ENCODE data around the gene VWA3B.
"Not testable (repeated sequence)": the region's sequence is repeated elsewhere in the genome, so short reads cannot be mapped to it uniquely, and the experiment has no call there.

Gene VWA3B

DNA sequence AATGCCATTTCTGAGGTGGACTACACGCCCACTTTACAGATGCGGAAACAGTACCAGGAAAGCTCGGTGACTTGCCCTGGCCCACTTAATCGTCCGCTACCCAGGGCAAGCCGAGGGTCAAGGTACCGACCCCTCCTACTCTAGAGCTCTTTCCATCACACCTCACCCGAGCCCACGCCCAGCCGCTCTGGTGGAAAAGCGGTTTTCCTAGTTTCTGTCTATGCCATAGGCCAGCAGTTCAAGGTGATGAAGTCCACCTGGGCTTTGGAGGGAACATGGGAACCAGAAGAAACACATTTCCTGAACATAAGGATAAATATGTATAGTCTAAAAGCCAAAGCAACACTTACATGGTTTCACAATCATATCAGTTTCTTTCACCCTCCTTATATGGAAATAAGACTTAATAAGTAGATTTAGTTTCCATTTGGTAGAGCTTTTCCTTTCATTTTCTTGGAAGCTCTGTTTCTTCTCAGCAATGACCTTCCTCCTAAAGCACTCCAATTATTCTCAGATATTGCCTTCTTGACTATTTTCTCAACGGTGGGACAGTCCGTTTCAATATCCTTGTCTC lies 567 bp downstream of the VWA3B start:
- DNase-seq, result peak; percentile 92

DNA sequence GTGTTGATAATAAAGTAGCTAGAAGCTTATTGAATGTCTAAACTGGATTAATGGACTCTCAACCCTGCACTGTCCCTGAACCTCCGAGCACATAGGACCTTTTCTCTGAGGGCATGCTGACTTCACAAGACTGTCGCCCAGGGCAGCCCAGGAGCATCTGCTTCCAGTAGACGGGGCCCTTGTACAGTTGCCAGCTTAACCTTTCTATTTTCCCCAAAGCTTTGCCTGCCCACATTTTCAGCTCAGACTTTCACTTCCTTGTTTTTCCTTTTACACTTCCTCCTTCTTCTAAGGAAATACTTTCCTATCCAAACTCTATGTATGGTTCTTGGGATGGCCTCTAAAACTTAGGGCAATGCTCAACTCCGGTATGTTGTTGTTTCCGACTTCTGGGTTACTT lies 1.3 kb downstream of the VWA3B start:
- peak; percentile 92 for DNase-seq

DNA sequence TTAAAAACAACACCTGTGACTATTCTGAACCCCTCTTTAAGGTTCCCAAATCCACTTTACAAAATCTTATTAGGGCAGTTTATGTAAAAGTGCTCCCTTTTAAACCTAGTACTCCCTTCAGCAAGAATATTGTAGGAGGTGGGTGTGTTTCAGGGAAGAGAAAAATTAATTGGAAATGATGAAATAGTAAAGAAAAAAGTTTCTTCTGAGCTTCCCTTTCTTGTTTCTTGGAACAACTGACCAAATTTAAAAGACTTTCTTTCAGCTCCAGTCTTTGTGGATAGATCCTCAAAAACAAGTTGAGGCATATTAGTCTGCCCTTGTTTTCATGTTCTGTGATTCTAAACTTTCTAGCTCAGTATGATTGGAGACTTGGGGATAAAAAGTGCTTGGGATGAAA lies 3.0 kb downstream of the VWA3B start:
- peak; percentile 47 for DNase-seq

DNA sequence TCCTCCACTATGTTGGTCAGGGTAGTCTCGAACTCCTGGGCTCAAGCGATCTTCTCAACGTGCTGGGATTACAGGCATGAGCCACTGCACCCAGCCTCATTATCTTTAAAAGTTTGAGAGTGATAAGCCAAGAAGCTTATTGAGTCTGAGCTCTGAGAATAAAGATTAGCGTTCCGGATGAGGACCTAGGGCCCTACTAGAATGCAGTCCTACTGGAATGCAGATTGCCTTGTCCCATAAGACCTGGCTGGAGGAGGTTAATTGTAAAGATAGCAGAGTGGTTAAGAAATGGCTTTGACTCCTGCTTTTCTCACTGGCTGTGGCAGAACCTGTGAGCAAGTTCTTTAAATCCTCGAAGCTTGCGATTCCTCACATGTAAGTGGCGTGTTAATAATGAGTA lies 4.0 kb downstream of the VWA3B start:
- no peak for DNase-seq

DNA sequence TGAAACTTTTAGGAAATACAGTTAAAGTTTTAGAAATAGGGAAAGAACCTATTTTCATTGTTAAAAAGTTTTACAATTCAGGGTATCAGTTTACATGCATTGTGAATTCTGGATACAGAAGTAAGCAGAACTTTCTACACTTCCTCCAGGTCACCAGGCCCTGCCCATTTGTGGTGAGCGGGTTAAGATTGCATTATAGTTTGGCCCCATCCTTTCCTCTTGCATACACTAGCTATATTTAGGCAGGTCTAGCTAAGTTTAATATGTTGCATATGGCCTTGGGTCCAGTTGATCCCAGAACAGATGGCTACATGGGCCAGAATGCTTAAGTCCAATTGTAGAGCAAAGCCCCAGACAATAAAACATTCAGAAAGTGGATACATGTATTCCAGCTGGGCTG lies 4.8 kb downstream of the VWA3B start:
- peak; percentile 78 for DNase-seq

DNA sequence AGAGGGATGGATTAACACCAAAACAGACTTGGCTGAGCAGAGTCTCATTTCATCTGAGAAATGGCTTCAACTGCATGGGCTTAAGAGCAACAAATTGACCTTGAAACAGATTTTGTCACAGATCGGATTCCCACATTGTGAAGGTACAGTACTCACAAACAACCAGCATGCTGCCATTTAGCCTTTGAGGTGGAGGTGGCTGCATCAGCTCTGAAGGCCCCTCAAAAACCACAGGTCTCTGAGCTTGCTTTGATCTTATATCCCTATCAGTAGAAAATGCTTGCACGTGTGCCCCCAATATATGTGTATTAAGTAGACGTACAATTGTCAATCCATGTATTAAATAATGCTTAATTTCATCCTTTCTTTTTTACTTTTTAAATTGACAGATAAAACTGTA lies 6.2 kb downstream of the VWA3B start:
- no peak for DNase-seq

DNA sequence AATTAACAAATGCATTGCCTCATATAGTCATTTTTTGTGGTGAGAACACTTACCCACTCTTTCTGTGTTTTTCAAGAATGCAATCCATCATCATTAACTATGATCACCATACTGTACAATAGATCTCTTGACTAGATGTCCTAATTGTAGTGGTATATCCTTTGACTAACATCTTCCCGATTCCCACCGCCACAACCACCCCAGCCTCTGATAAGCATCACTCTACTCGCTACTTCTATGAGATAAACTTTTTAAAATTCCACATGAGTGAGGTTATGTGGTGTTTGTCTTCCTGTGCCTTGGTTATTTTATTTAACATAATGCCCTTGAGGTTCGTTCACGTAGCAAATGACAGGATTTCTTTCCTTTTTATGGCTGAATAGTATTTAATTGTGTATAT lies 6.6 kb downstream of the VWA3B start:
- DNase-seq, result no peak

DNA sequence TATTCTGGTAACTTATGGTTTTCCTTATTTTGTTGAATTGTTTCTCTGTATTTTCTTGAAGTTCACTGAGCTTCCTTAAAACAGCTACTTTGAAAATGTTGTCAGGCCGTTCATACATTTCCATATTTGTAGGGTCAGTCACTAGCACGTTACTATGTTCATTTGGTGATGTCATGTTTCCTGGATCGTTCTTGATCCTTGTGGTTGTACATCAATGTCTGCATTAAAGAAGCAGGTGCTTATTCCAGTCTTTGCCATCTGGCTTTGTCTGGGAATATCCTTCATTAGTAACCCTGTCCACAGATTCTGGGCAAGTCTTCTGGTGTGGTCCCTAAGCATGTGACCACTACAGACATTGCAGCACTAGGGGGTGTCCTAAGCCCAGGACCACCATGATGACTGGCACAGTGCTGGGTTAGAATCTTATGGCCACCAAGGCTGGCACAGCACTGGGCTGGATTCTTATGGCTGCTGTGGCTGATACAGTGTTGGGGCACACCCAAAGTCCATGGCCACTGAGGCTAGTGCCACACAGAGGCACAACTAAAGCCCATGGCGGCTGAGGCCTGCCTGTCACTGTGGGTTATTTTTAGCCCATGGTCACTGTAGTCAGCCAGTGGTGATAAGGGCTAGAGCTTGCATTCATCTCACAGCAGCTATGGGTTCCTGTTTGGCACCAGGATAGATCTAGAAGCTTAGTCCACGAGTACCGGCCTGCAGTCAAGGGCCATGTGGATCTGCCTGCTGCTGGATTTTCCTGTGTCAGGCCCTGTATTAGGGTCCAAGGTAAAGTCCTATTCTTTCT lies 13.2 kb downstream of the VWA3B start:
- no peak for DNase-seq

DNA sequence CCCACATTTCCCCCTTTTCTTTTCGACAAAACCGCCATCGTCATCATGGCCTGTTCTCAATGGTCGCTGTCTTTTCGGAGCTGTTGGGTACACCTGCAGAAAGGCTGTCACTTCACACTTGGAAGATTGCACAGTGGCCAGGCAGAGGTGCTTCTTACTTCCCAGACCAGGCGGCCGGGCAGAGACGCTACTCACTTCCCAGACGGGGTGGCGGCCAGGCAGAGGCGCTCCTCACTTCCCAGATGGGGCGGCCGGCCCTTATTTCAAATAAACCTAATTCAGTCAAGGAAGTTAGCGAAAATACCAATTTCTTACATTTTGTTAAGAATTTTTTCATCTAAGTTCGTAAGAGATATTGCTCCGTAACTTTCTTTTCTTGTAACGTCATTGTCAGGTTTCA lies 15.3 kb downstream of the VWA3B start:
- DNase-seq, result not testable (repeated sequence)

DNA sequence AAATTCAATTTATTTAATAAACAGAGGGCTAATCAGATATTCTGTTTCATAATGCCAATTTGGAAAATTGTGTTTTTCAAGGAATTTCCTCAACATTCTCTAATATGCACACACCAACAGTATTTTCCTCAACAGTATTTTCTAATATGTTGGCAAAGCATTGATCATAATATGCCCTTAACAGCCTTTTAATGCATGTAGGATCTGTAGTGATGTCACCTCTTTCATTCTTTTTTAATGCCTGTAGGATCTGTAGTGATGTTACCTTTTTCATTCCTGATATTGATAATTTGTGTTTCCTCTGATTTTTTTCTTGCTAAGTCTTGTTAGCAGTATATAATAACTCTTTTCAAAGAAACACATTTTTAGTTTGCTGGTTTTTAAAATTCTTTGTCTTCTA lies 15.9 kb downstream of the VWA3B start:
- no peak for DNase-seq

DNA sequence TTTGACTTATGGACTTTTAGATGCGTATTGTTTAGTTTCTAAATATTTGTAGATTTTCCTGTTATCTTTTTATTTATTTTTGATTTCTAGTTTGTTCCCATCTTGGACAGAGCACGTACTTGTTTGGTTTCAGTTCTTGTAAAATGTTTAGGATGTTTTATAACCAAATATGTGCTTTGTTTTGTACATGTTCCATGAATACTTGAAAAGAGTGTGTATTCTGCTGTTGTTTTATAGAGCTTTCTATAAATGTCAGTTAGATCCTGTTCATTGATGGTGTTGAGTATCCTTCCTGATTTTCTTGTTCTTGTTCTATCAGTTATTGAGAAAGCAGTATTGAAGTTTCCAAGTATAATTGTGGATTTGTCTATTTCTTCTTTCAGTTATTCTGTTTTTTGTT lies 21.1 kb downstream of the VWA3B start:
- no peak for DNase-seq

DNA sequence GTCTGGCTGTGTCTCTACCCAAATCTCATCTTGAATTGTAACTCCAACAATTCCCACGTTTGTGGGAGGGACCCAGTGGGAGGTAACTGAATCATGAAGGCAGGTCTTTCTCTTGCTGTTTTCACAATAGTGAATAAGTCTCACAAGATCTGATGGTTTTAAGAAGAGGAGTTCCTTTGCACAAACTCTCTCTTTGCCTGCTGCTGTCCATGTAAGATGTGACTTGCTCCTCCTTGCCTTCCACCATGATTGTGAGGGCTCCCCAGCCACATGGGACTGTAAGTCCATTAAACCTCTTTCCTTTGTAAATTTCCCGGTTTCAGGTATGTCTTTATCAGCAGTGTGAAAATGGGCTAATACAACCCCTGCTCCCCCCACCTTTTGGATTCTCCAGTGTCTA lies 23.8 kb downstream of the VWA3B start:
- no peak for DNase-seq

DNA sequence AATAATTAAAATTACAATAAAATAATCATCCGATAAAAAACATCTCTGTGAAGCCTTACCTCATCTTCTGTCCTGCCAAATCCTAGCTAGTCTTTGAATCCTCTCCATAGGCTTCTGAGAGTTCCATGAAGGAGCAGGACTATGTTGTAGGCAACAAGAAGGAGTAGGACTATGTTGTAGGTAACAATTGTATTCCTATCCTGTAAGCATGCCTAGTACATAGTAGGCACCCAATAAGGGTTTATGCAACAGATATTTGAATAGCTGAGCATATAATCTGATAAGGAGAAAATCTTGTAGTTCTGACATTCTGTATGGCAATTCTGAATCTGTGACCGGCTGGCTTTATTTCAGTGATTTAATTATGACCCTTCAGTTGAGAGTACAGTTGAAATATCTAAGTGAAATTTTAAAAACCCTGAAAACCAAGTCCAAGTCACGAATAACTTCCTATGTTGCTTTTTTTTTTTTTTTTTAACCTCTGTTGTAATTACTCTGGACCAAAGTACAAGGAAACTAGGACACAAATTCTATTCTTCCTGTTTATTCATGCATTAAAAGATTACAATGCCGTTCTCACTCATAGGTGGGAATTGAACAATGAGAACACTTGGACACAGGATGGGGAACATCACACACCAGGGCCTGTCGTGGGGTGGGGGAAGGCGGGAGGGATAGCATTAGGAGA lies 27.8 kb downstream of the VWA3B start:
- no peak for DNase-seq

DNA sequence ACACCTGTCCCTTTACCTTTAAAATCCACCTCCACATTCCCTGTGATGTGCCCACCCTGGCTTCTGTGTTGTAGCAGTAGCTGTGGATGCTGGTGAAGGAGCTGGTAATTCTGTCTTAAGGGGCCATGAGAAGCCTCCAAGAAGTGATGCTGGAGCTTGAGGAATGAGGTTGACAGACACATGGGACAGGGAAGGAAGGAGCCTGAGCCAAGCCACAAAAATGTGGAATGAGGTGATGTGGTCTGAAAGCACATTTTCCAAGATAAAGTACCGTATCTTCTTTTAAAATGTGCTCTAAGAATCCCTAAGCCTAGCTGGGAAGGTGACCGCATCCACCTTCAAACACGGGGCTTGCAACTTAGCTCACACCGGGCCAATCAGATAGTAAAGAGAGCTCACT lies 31.2 kb downstream of the VWA3B start:
- no peak for DNase-seq

DNA sequence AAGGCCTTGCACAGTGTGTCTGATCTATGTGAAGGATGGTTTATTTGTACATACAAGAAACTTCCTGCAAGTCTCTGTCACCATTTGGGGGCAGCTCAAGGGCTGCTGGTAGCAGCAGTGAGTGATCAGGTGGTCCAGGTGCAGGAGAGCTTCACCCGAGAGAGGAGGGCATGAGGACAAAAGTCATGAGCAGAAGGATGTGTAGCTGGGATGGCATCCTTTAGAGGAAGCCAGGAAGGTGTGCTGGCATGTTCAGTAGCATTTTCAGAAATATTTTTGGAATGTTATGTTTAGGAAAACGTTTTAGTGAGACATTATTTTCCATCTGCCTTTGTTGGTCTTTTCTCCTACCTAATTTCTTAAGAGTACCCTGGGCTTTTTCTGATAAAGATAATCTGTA lies 31.9 kb downstream of the VWA3B start:
- no peak for DNase-seq

DNA sequence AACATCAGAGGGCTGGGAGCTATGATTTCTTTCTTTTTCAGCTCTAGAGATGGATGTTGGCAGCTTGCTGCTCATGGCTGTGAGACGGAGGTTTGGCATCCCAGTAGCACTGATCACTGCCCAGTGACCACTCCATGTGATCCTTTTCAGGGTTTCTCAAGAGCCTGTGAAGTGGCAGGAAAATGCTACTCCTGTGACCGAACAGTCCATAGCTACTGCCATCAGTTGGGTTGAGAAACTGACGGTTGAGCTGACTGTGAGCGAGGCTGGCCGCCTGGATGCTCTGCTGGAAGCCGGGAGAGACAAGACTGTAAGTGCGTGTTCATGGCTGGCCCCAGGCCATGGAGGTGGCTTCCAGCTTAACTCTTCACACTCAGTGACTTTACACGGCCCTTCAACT lies 34.2 kb downstream of the VWA3B start:
- DNase-seq, result no peak

DNA sequence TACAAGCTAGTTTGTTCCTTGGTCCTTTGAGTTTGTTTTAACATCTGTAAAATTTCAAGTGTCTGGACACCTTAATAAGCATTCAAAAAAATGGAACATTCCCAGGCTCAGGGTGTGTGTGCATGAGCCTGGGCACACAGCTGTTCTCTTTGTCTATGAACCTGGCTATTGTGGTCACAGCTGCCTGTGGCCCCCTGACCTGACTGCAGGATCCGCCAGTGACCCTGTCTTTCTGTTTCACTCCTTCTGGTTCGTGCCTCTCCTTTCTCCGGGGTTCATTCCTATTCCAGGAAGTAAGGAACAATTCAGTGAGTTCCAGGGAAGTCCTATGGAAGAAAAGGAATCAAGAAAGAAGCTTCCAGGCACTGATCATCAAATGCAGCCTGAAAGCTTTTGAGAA lies 35.6 kb downstream of the VWA3B start:
- DNase-seq, result no peak

DNA sequence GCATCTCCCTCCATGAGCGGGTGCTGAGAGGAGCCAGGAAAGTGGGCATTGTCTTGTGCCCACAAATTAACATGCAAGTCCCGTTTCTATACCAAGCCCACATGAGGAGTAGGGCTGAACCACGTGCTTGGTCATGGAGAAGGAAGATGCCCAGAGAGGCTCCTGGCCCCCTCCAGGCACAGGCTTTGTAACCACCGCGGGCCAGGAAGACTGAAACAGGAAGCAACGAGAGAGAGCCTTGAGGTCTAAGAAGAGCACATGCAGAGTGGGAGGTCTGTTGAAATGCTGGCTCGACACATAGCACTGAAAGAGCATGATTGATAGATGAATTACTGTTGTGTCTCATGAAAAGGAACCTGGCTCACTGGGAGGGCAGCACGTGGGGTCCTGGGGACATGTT lies 36.3 kb downstream of the VWA3B start:
- DNase-seq, result peak; percentile 85

DNA sequence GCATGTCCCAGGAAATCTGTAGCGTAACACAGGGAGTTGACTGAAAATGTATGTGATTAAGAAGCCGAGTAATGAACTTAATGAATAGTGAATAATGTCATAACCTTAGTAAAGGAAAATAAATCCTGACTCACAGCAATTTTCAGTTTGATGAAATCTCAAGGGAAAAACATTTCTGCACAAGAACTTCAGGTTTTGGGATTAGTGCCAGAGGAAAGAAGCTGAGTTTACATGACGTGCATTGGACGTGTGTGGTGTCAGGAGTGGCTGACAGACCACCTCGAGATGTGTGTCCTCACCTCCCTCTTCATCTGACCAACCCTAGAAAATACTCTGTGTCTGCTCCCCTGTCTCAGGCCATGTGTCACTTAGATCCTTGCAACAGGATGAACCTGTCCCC lies 39.1 kb downstream of the VWA3B start:
- no peak for DNase-seq

DNA sequence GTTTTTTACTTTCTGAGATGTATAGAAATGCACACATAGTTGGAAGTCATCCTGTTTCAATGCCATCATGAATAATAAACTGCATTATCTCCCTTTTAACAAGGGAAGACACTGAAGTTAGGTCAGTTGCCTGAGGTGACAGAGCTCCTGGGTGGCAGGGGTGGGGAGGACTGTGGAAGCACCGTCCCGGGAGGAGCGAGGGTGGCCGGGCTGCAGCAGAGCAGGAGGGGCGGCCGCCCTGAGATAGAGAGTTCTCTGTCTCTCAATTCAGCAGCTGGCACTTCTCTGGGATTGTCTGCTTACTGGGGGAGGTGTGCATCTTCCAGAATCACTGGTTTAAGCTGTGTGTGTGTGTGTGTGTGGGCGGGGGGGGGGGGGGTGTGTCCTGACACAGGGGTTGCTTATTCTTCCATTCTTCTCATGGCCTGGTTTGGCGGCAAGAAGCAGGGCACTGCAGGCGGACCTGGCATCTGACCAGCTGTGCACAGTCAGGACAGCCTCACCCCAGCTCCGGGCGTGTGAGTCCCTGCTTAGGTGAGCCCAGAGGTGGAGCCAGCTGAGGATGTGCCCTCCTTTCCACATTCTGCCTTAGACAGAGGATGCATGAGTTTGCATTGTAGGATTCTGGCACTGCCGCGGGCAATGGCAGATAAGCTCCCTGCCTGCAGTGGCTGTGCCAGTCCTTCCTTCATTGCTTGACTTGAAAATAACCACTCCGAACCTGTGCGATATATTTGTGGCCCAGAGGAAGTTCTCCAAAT lies 40.4 kb downstream of the VWA3B start:
- DNase-seq, result no peak

DNA sequence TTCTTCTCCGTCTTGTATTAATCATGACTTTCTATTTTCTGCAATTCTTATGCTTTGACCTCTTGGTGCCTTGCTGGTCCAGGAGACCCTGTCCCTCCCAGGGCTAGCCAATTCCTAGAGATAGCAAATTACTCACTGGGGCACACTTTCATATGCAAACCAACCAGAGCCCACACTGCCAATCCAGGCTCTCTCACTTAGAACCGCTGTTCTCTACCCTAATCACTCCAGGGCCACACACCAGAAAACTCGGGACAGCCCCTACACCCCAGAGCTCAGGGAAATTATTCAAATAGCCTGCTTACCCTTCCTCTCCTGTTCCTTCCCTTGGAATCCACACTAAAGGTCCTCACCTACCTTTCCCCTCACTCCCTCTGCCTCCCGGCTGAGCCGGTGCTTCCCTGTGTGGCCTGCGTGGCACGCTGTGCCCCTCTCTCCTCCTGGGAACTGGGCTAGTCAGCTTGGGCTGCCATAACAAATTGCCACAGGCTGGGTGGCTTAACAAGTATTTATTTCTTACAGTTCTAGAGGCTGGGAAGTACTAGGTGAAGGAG lies 41.7 kb downstream of the VWA3B start:
- no peak for DNase-seq

DNA sequence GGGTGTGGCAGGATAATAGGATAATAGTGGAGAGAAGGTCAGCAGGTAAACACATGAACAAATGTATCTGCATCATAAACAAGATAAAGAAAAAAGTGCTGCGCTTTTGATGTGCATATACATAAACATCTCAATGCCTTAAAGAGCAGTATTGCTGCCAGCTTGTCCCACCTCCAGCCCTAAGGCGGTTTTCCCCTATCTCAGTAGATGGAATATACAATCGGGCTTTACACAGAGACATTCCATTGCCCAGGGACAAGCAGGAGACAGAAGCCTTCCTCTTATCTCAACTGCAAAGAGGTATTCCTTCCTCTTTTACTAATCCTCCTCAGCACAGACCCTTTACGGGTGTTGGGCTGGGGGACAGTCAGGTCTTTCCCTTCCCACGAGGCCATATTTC lies 43.1 kb downstream of the VWA3B start:
- DNase-seq, result not testable (repeated sequence)

Data from inflammatory macrophage treated with lipopolysaccharide for 4 hours (primary cell).